GM19239 (cell line): ENCODE data around the gene GCC2.
A peak's percentile ranks its signal among the peaks of the same experiment; 100 is the strongest.
"Not testable (repeated sequence)": the region's sequence is repeated elsewhere in the genome, so short reads cannot be mapped to it uniquely, and the experiment has no call there.

Experiments used
- DNase-seq: peaks from one replicate; pipeline ENCODE4 v3.0.0; 2011; ENCODE audit warnings: low spot score; ENCODE audit not compliant: insufficient read length
- FAIRE-seq: peaks from 2 replicates; lab custom pipeline; 2011; peaks lifted over from hg19 to GRCh38; lab: Jason Lieb, UNC

Gene GCC2

DNA sequence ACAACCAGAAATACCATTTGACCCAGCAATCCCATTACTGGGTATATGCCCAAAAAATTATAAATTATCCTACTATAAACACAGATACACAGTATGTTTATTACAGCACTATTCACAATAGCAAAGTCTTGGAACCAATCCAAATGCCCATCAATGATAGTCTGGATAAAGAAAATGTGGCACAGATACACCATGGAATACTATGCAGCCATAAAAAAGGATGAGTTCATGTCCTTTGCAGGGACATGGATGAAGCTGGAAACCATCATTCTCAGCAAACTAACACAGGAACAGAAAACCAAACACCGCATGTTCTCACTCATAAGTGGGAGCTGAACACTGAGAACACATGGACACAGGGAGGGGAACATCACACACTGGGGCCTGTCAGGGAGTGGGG, 13.4 kb upstream of the GCC2 start:
- DNase-seq, result not testable (repeated sequence)

GRCh38 chr2:108436976-108437375, 12.0 kb upstream of the GCC2 start:
- FAIRE-seq (no peak), DNase-seq (no peak)

More for the DNA sequence above, 13.4 kb upstream of the GCC2 start:
- FAIRE-seq, result not testable (repeated sequence)

DNA sequence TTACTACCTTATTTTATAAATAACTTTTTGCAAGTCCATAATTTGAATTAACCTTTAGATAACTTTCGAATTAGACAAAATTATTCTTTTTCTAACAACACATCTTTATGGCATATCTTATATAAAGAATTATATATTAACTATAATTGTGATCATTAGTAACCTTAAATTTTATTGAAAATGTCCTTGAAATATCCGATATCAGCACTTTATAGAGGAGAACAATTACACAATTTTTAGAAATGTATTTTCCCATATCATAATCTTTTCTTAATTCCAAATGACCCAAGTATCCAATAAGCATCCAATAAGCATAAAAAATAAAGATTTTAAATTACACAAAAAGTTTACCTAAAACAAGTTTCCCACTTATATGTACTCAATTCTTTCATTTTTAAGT, 7.3 kb upstream of the GCC2 start:
- FAIRE-seq (no peak), DNase-seq (no peak)

DNA sequence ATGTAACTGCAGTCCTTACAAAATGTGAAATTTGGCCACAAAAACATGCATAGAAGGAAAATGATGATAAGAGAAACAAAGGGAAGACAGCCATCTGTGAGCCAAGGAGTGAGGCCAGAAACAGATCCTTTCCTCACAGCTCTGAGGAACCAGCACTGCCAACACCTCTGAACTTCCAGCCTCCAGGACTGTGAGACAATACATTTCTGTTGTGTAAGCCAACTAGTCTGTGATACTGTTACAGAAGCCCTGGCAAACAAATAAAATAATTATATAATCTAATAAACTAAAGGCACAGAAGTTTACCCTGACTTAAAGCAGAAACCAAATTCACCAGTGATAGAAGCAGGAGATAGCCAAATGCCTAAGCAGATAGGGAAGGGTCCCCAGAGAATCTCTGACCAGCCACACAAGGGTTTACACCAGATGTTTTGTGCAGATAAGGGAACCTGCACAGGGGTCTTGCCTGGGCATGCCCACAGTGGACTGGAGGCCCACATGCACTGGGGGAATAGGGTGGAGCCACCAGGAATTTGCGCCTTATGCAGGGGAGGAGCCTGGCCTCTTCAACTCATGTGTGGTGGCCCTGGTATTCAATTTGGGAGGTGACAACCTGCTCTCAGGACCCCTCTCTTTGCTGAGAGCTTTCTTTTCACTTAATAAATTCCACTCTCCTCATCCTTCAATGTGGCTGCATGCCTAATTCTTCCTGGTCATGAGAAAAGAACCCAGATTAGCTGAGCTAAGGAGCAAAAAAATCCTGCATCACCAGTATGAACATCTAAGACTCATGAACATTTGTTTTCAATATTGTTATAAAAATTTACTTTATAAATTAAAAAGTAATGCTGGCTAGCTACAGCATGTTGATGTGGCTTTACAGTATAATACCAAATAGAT, 3.8 kb upstream of the GCC2 start:
- FAIRE-seq, result no peak
- DNase-seq, result no peak

DNA sequence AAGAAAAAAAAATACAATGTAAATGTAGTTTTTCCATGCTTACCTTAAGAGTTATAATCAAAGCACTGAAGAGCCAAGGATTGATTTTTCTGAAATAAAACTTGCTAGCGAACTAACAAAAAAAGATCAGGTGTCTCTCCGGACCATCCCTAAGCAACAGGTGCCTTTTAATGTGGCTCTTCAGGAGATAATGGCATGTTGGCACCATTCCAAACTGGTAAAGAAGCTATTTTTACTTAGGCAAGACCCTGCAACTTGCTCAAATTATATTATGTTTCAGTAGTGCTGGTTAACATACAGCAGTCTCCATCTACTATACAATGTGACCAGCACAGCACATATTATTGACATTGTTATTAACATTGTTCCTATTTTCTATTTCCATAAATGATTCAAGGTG, 2.3 kb upstream of the GCC2 start:
- no peak for DNase-seq

DNA sequence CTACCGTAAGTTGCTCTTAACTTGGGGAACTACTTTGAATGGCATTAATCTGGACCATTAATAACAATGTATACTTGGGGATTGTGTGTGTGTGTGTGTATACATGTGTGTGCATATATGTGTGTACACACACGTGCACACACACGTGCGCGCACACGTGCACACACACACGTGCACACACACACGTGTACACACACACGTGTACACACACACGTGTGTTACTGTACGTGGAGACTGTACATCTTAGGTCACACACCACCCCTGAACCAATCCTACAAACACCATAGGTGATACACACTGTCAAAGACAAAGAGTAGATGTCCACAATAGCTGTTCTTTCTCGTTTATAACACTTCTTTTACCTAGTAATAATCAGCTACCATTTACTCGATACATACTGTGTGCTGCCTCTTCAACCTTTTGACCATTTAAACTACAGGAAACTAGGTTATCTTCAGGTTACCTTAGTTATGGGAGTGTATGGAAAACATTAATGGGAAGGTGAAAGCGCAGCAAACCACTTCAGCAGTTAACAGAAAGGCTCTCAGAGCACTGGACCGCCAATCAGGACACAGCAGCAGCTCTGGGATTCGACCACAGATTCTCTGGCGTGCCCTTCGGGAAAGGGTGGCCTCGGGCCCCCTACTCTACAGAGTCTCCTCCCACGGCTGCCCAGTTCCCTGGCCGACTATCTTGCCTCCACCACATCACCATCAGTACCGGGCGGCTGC, 894 bp upstream of the GCC2 start:
- no peak for FAIRE-seq
- no peak for DNase-seq

More for the DNA sequence above, 2.3 kb upstream of the GCC2 start:
- no peak for FAIRE-seq

DNA sequence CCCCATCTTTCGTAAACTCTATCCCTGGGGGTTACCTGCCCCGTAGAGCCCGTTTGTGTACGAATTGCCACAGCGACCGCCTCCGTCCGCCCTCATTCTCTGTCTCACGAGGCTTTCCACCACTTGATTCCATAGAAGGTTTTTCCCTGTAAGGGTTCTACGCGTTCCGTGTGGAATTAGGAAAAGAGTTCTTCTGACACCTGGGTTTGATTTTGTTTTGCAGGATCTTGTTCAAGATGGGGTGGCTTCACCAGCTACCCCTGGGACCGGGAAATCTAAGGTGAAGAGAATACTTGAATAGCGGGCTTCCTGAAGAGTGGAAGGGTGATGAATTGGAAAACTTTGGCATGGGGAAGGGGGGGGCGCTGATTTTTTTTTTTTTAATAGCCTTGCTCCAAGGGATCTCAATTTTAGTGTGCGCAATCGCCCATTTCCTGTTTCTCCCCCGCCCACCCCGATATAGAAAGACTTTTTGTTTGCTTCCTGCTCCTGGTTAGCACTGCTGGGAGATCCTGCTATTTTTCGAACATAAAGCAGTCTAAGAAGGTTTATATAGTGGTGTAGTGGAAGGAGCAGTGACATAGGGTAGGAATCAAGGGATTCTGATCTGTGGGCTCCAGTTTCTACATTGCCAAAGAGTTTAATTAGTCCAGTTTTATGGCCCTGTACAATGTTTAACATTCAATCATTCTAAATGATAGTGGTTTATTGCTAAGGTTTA, 564 bp downstream of the GCC2 start:
- peak; percentile 55 for FAIRE-seq
- no peak for DNase-seq

GRCh38 chr2:108450863-108451262, 1.9 kb downstream of the GCC2 start:
- FAIRE-seq (no peak), DNase-seq (no peak)

DNA sequence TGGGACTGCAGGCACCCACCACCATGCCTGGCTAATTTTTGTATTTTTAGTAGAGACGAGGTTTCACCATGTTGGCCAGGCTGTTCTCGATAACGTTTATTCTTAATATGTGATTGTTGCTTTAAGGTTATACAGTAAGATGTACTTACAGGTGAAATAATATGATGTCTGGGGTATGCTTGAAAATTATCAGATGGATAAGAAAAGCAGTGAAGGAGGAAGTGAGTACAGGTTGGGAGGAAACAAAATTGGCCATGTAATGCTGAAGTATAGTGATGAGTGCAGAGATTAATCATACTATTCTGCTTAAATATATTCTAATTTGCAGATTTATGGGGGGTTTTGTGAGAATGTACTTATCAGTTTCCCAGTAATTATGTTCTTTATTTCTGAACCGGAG, 3.0 kb downstream of the GCC2 start:
- FAIRE-seq (peak; percentile 40), DNase-seq (no peak)

DNA sequence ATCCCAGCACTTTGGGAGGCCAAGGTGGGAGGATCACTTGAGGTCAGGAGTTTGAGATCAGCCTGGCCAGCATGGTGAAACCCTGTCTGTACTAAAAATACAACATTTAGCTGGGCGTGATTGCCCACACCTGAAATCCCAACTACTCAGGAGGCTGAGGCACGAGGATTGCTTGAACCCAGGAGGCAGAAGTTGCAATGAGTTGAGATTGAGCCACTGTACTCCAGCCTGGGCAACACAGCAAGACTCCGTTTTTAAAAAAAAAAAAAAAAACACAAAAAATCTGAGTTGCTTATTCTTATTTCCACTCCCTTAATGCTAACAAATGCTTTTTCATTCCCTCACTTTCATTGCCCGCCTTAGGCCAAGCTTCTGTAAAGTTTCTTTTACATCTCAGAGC, 4.5 kb downstream of the GCC2 start:
- not testable (repeated sequence) for FAIRE-seq, DNase-seq

GRCh38 chr2:108454440-108454839, 5.4 kb downstream of the GCC2 start:
- DNase-seq, result no peak
- no peak for FAIRE-seq

GRCh38 chr2:108455571-108455970, 6.6 kb downstream of the GCC2 start:
- FAIRE-seq (no peak), DNase-seq (no peak)

DNA sequence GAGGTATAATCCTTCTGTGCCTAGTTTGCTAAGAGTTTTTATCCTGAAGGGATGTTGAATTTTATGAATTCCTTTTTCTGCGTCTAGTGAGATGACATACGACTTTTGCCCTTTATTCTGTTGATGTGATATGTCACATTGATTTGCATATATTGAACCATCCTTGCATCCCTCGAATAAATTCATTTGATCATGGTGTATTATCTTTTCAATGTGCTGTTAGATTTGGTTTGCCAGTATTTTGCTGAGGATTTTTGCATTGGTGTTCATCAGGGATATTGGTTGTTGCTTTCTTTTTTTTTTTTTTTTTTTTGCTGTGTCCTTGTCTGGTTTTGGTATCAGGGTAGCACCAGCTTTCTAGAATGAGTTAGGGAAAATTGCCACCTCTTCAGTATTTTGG, 9.1 kb downstream of the GCC2 start:
- FAIRE-seq (no peak), DNase-seq (no peak)

GRCh38 chr2:108459441-108459840, 10.4 kb downstream of the GCC2 start:
- no peak for FAIRE-seq
- no peak for DNase-seq

DNA sequence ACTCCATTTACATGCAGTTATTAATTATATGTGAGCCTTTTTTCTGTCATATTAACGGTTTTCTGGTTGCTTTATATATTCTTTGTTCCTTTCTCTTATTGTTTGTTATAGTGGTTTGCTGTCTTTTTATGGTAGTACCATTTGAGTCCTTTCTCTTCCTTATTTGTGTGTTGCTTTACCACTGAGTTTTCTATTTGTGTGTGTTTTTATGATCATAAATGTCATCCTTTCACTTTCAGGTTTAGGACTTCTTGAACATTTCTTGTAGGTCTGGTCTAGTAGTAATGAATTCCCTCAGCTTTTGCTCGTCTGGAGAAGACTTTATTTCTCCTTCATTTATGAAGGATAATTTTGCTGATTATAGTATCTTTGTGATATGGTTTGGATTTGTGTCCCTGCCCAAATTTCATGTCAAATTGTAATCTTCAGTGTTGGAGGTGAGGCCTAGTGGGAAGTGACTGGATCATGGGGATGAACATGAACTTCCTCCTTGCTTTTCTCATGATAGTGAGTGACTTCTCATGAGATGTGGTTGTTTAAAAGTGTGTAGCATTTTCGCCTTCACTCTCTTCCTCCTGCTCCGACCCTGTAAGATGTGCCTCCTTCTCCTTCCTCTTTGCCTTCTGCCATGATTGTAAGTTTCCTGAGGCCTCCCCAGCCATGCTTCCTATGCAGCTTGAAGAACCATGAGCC, 11.5 kb downstream of the GCC2 start:
- DNase-seq, result no peak
- FAIRE-seq, result peak; percentile 90

- FAIRE-seq (no peak), DNase-seq (no peak)
Measured at GRCh38 chr2:108477099-108477498, 28.1 kb downstream of the GCC2 start.

GRCh38 chr2:108485253-108485652, 36.2 kb downstream of the GCC2 start:
- DNase-seq (no peak), FAIRE-seq (no peak)

DNA sequence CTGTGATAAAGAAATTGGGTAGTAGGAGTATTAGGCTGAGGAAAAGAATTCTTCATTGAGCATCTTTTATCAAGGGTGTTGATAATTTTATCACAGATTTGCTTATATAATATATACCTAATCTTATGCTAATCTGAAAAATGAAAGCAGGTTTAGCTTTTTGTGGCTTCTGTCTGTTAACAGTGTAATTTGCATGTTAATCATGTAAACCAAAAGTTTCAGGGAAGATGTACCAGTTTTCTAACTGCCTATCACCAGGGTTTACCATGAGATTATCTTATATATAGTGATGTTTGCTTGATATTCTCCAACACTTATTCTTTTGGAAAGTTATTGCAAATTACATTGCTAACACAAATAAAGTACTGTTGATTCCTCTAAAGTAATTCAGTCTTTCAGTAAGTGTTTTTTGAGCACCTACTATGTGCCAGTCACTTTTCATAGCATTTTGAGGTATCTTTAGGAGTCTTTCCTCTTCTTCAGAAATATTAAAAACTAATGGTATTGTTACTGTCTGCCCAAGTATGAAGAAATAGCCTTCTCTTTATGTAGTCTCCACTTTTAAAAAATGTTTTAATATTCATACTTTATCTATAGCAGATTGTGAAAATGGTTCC, 41.6 kb downstream of the GCC2 start:
- FAIRE-seq (no peak), DNase-seq (no peak)

DNA sequence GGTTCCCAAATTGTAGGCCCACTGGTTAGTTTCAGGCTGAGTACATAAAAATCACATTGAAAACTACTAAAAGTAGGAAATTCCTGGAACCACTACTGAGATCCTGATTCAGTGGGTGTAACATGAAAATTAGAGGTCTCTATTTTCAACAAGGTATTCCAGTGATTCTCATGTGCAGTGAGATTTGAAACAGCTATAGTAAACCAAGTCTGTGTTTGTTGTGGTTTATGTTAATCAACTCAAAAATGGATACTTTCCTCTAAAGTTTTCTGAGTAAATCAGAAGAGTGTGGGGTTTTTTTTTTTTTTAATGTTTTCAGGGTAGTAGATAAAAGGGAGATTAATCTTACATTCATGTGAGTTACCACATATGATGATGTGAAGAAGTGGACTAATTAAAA, 42.8 kb downstream of the GCC2 start:
- FAIRE-seq (no peak), DNase-seq (no peak)

- no peak for DNase-seq
- FAIRE-seq, result no peak
Measured at GRCh38 chr2:108492364-108492763, 43.4 kb downstream of the GCC2 start.
